ENCODE data around the gene ZFP69B. TPM values are rescaled to one million over a fixed set of nuclear protein-coding genes. Genes with fewer than 3 reads are reported as not detected.

Gene ZFP69B
- total RNA-seq (2021), result 3.7 TPM in 2 replicates
- percentile 54 among the genes with signal in this experiment for Bru-seq, nascent RNA
- BruChase-seq, experiment 1, labeled RNA remaining after a 2-hour chase, result percentile 47 among the genes with signal in this experiment
- percentile 51 among the genes with signal in this experiment for BruChase-seq, experiment 2, labeled RNA remaining after a 6-hour chase
- long read RNA-seq, partial matches to known transcripts, result 2 of 9 reads
- long read RNA-seq, other reads (novel, unspliced or antisense), result 6 of 9 reads

GRCh38 chr1:40449684-40450494, at the start of gene ZFP69B:
Gene ZFP69B (plus strand): TSS chr1:40450476. CDS start chr1:40450962, 486 bp downstream.
- no peak for TF ChIP-seq CTCF (conservative IDR thresholded peaks at IDR 0.05)
- no peak for TF ChIP-seq EZH2 (IDR thresholded peaks at IDR 0.05; ENCODE audit: low read depth)
- ChIA-PET CTCF (interaction anchor here (0.5 to 0.9 kb wide), 4 partner anchors 10 to 135 kb away, joined by 3 to 7 read pairs (median 5); no protein-coding TSS in a partner anchor), POLR2A (ENCODE audit: unreplicated experiment) (interaction anchor here (0.6 kb wide), 1 partner anchor 21 kb away, joined by 3 read pairs; no protein-coding TSS in a partner anchor)
- Histone ChIP-seq H3F3A (ENCODE audit: insufficient read depth, low read depth) (no peaks in the 10 kb centered on the region), H3K79me2 (ENCODE audit: low read depth) (no peaks in the 10 kb centered on the region), H3K9me2 (ENCODE audit: insufficient read depth) (no peaks in the 10 kb centered on the region), H3K4me2 (peak within 1 kb of the TSS; percentile 80), H3K9me3 (ENCODE audit: insufficient read depth, low read depth) (peaks cover 32% of the 10 kb centered on the region), H3K36me3 (ENCODE audit: low read depth) (no peaks in the 10 kb centered on the region), H3K27ac (no peak within 1 kb of the TSS), H2AFZ (peak within 1 kb of the TSS; percentile 97), H3K27me3 (ENCODE audit: insufficient read depth, low read depth) (no peaks in the 10 kb centered on the region), H3K4me3 (peak within 1 kb of the TSS; percentile 73), H3K4me1 (replicated peaks; ENCODE audit: insufficient read depth) (0 out of 2 replicates have a peak, but pooled peaks cover 3% of the 10 kb centered on the region), H4K20me1 (ENCODE audit: insufficient read depth) (no peaks in the 10 kb centered on the region)
- peak; percentile 74 to 97 for DNase-seq
- BruUV-seq (replicated peaks), result no TSS peak
- intact Hi-C loops (cut with micrococcal nuclease; ENCODE audit: unreplicated experiment), result no loop called here

GRCh38 chr1:40401473-40402201, 48.6 kb upstream of the ZFP69B start:
- POLR2A ChIA-PET (ENCODE audit: unreplicated experiment), result no interaction called here
- TF ChIP-seq CTCF (conservative IDR thresholded peaks at IDR 0.05), result no peak
- TF ChIP-seq EZH2 (IDR thresholded peaks at IDR 0.05; ENCODE audit: low read depth), result no peak
- no TSS peak for BruUV-seq (replicated peaks)
- no peak for DNase-seq
- intact Hi-C loops (cut with micrococcal nuclease; ENCODE audit: unreplicated experiment), result no loop called here
- Histone ChIP-seq H3K27ac (no peak overlapping the region), H3K4me2 (no peak overlapping the region), H4K20me1 (ENCODE audit: insufficient read depth) (no peaks in the 10 kb centered on the region), H2AFZ (no peak overlapping the region), H3F3A (ENCODE audit: insufficient read depth, low read depth) (no peaks in the 10 kb centered on the region), H3K27me3 (ENCODE audit: insufficient read depth, low read depth) (no peaks in the 10 kb centered on the region), H3K4me1 (replicated peaks; ENCODE audit: insufficient read depth) (no peaks in the 10 kb centered on the region; the same call in 1 of the 2 replicates), H3K9me3 (ENCODE audit: insufficient read depth, low read depth) (no peaks in the 10 kb centered on the region), H3K36me3 (ENCODE audit: low read depth) (no peaks in the 10 kb centered on the region), H3K9me2 (ENCODE audit: insufficient read depth) (no peaks in the 10 kb centered on the region), H3K79me2 (ENCODE audit: low read depth) (peaks cover 3% of the 10 kb centered on the region; the same call in 1 of the 2 replicates), H3K4me3 (no peak overlapping the region)
- CTCF ChIA-PET, result no interaction called here

All from PC-9 (cell line).